Colon (tissue), 2 donors: ENCODE measurements around the gene SOHLH1.

Experiments used
- FAIRE-seq: peaks from 2 replicates; lab custom pipeline; 2012; peaks lifted over from hg19 to GRCh38; lab: Jason Lieb, UNC
- donor health status: control.
- donor health status: control.

SOHLH1 gene

GRCh38 chr9:135728436-135729110 is 29.3 kb upstream of the SOHLH1 start:
- FAIRE-seq: no peak

GRCh38 chr9:135727257-135727875 is 28.1 kb upstream of the SOHLH1 start:
- no peak for FAIRE-seq

GRCh38 chr9:135726138-135726853 is 27.0 kb upstream of the SOHLH1 start:
- no peak for FAIRE-seq

GRCh38 chr9:135724186-135724787 is 25.0 kb upstream of the SOHLH1 start:
- FAIRE-seq: no peak

GRCh38 chr9:135722365-135722764 is 23.1 kb upstream of the SOHLH1 start:
- no peak for FAIRE-seq

- FAIRE-seq: no peak
These were observed 20.2 kb upstream of the SOHLH1 start for GRCh38 chr9:135719472-135719871.

- no peak for FAIRE-seq
These were observed 19.3 kb upstream of the SOHLH1 start for GRCh38 chr9:135718616-135719015.

GRCh38 chr9:135717410-135717809 is 18.1 kb upstream of the SOHLH1 start:
- FAIRE-seq: no peak

GRCh38 chr9:135716045-135716444 is 16.8 kb upstream of the SOHLH1 start:
- no peak for FAIRE-seq

- FAIRE-seq: no peak
These were observed 15.8 kb upstream of the SOHLH1 start for GRCh38 chr9:135715056-135715595.

- no peak for FAIRE-seq
These were observed 15.2 kb upstream of the SOHLH1 start for GRCh38 chr9:135714242-135715055.

GRCh38 chr9:135712613-135713295 is 13.5 kb upstream of the SOHLH1 start:
- FAIRE-seq: no peak

- no peak for FAIRE-seq
These were observed 12.6 kb upstream of the SOHLH1 start for GRCh38 chr9:135711881-135712280.

GRCh38 chr9:135711391-135711790 is 12.1 kb upstream of the SOHLH1 start:
- FAIRE-seq: no peak

GRCh38 chr9:135708164-135708563 is 8.9 kb upstream of the SOHLH1 start:
- no peak for FAIRE-seq

- no peak for FAIRE-seq
These were observed 8.2 kb upstream of the SOHLH1 start for GRCh38 chr9:135707252-135708138.

GRCh38 chr9:135706288-135706687 is 7.0 kb upstream of the SOHLH1 start:
- no peak for FAIRE-seq

- FAIRE-seq: no peak
These were observed 6.1 kb upstream of the SOHLH1 start for GRCh38 chr9:135705376-135705775.

GRCh38 chr9:135704483-135704882 is 5.2 kb upstream of the SOHLH1 start:
- no peak for FAIRE-seq

GRCh38 chr9:135703726-135704125 is 4.4 kb upstream of the SOHLH1 start:
- FAIRE-seq: no peak
